Ascending aorta (tissue), 2 donors: ENCODE data around the gene SMS. TPM values are rescaled to one million over a fixed set of nuclear protein-coding genes. Genes with fewer than 3 reads are reported as not detected.

Experiments
- DNase-seq, 2 donors: peaks; one replicate each; pipeline ENCODE4 v3.0.0-alpha.2; 2019; ENCODE audit warnings: low spot score in 2 of 2
- H3K27ac ChIP-seq, 2 donors: fragments of 200-600 bp; sonication (generic); one replicate each; pipeline ENCODE4 v1.5.1; 2016 to 2017; ENCODE audit warnings: mild to moderate bottlenecking in 1 of 2
- H3K27me3 ChIP-seq: fragments of 200-600 bp; sonication (generic); one replicate; pipeline ENCODE4 v1.5.1; 2017
- H3K36me3 ChIP-seq, 2 donors: fragments of 200-600 bp; sonication (generic); one replicate each; pipeline ENCODE4 v1.5.1; 2016
- H3K4me1 ChIP-seq, 2 donors: fragments of 200-600 bp; sonication (generic); one replicate each; pipeline ENCODE4 v1.5.1; 2016 to 2017; ENCODE audit warnings: mild to moderate bottlenecking in 1 of 2
- H3K4me3 ChIP-seq, 2 donors: fragments of 200-600 bp; sonication (generic); one replicate each; pipeline ENCODE4 v1.5.1; 2016 to 2017; ENCODE audit warnings: mild to moderate bottlenecking in 1 of 2
- H3K9me3 ChIP-seq, 2 donors: fragments of 200-600 bp; sonication (generic); one replicate each; pipeline ENCODE4 v1.5.1; 2016
- intact Hi-C: fragments of 100-400 bp; cut with DNase I; formaldehyde crosslinking; loops from one replicate; pipeline ENCODE4 v1.15.1; 2023
- total RNA-seq: library from RNA; depleted of rRNA; stranded (reverse); fragments of >200 nt; gene quantifications from one replicate; pipeline ENCODE4 v1.1.0, GENCODE V29; 2016
- TF ChIP-seq, protein P1 (sequence below), 3 experiments: fragments of 200-600 bp in 2 of 3; fragments of 450-650 bp in 1 of 3; sonication (generic) in 2 of 3; IDR thresholded peaks; one replicate each; pipeline ENCODE4 v1.5.1; 2016 to 2019; ENCODE audit warnings: antibody characterized with exemption in 3 of 3, mild to moderate bottlenecking in 1 of 3, moderate library complexity in 1 of 3

Gene SMS
- total RNA-seq, 1 donor from 2014 or later, result 35.1 TPM

DNA sequence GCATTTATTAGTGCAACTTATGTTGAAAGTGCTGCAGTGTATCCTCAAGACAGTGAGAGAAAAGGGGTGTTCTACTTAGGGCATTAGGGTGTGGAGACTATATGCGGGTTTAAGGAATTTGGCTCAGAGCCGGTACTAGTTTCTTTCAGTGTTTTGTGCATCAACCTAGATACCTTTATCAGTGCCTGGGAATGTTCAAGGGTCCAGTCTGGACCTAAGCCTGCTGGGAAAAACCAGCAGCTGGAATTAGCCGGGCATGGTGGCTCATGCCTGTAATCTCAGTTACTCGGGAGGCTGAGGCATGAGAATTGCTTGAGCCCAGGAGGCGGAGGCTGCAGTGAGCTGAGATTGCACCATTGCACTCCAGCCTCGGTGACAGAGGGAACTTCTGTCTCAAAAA lies 99.0 kb downstream of the SMS start:
- no peaks in the 10 kb centered on the region for H3K9me3 ChIP-seq
- intact Hi-C loops, result no loop called here
- DNase-seq, result no peak
- H3K36me3 ChIP-seq, result no peaks in the 10 kb centered on the region
- H3K27me3 ChIP-seq, result no peaks in the 10 kb centered on the region
- H3K27ac ChIP-seq, result no peak overlapping the region
- H3K4me3 ChIP-seq, result no peak overlapping the region
- H3K4me1 ChIP-seq, result no peaks in the 10 kb centered on the region
- TF ChIP-seq, protein P1, sequence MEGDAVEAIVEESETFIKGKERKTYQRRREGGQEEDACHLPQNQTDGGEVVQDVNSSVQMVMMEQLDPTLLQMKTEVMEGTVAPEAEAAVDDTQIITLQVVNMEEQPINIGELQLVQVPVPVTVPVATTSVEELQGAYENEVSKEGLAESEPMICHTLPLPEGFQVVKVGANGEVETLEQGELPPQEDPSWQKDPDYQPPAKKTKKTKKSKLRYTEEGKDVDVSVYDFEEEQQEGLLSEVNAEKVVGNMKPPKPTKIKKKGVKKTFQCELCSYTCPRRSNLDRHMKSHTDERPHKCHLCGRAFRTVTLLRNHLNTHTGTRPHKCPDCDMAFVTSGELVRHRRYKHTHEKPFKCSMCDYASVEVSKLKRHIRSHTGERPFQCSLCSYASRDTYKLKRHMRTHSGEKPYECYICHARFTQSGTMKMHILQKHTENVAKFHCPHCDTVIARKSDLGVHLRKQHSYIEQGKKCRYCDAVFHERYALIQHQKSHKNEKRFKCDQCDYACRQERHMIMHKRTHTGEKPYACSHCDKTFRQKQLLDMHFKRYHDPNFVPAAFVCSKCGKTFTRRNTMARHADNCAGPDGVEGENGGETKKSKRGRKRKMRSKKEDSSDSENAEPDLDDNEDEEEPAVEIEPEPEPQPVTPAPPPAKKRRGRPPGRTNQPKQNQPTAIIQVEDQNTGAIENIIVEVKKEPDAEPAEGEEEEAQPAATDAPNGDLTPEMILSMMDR (IDR thresholded peaks at IDR 0.05), result no peak

DNA sequence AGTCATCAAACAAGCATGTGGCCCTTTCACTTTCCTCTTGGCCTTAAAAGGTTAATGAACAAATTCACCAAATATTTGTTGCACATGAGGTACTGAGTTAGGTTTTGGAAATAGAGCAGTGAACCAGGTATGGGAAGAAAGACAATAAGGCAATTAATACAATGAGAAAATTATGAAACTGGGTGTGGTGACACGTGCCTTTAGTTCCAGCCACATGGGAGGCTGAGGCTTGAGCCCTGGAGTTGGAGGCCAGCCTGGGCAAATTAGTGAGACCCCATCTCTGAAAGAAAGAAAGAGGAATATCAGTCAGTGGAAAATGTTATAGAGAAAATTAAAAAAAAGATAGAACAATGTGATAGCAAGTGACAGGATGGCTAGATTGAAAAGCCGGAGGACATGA lies 99.7 kb downstream of the SMS start:
- H3K36me3 ChIP-seq, result no peaks in the 10 kb centered on the region
- no peaks in the 10 kb centered on the region for H3K27me3 ChIP-seq
- TF ChIP-seq, protein P1 (IDR thresholded peaks at IDR 0.05), result no peak
- no peak overlapping the region for H3K27ac ChIP-seq
- H3K9me3 ChIP-seq, result no peaks in the 10 kb centered on the region
- intact Hi-C loops, result no loop called here
- no peak overlapping the region for H3K4me3 ChIP-seq
- H3K4me1 ChIP-seq, result no peaks in the 10 kb centered on the region
- DNase-seq, result no peak

DNA sequence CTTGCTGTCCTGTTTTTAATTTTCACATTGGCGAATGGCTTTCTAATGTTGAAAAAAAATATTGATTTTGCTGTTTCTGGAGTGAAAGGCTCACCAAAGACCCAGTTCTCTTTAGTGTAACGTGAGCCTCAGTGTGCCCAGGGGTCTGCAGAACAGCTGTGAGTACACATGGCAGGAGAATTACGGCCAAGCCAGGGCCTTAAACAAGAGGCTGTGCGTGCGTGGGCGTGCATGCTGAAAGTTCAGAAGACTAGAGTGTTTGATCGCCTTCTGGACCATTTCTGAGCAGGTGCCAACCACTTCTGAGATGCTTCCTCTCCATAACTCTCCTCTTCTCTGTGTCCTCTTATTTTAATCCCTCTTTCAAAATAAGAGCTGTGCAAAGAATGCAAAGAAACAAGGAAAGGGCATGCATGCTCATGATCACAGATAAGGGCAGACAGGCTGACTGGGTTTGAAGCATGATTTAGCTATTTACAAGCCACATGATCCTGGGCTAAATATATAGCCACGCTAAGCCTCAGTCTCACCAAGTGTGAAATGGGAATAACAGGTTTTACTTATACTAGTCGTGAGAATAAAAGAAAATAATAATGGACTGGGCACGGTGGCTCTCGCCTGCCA lies 101.5 kb downstream of the SMS start:
- no peak for DNase-seq
- no peak overlapping the region for H3K4me3 ChIP-seq
- intact Hi-C loops, result no loop called here

DNA sequence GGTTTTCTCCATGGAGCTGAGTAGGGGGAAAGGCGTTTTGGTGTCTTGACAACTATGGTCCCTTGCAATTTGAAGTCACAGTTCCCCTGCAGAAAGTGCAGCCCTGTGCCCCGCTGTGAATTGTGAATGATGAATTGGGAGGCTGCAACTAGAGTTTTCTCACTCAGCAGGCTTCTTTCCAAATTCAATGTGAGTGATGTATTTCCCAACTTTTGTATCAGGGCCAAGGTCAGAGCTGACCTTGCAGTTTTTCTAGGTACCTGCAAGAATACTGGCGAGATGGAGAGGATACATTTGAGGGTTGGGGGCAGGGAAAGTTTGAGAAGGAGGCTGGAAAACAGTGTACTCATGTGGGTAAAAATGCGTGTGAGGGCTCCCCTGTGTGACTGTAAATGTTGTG lies 103.4 kb downstream of the SMS start:
- Histone ChIP-seq H3K36me3 (no peaks in the 10 kb centered on the region), H3K4me3 (no peak overlapping the region)

More for the DNA sequence above, 101.5 kb downstream of the SMS start:
- Histone ChIP-seq H3K36me3 (no peaks in the 10 kb centered on the region), H3K27ac (no peak overlapping the region), H3K9me3 (no peaks in the 10 kb centered on the region), H3K4me1 (no peaks in the 10 kb centered on the region), H3K27me3 (no peaks in the 10 kb centered on the region)
- TF ChIP-seq, protein P1 (IDR thresholded peaks at IDR 0.05), result no peak

More for the DNA sequence above, 103.4 kb downstream of the SMS start:
- intact Hi-C loops, result no loop called here
- H3K27ac ChIP-seq, result no peak overlapping the region
- no peak for DNase-seq
- no peaks in the 10 kb centered on the region for H3K27me3 ChIP-seq
- H3K4me1 ChIP-seq, result no peaks in the 10 kb centered on the region
- H3K9me3 ChIP-seq, result no peaks in the 10 kb centered on the region
- TF ChIP-seq, protein P1 (IDR thresholded peaks at IDR 0.05), result no peak

Other genes starting within 250 kb of the SMS start
- not detected for gene SMPX, start 182.6 kb upstream of the SMS start, total RNA-seq
- 6.2 TPM for gene MBTPS2, start 101.1 kb upstream of the SMS start, total RNA-seq
- gene YY2, start 84.7 kb upstream of the SMS start, total RNA-seq, result not detected
- 0.96 TPM for gene PHEX, start 91.6 kb downstream of the SMS start, total RNA-seq